Prostate gland (tissue), 2 donors: ENCODE data around the gene CKAP2.
"Not testable (repeated sequence)": the region's sequence is repeated elsewhere in the genome, so short reads cannot be mapped to it uniquely, and the experiment has no call there.

ENCODE experiments used
- CTCF ChIP-seq, 4 experiments: fragments of 200-600 bp in 2 of 4; fragments of 450-650 bp in 2 of 4; sonication (generic) in 2 of 4; IDR thresholded peaks; 1 replicate in 3 of 4; 2 replicates in 1 of 4; pipeline ENCODE4 v1.5.1; 2016 to 2019; ENCODE audit warnings: antibody characterized with exemption in 4 of 4, mild to moderate bottlenecking in 2 of 4, moderate library complexity in 2 of 4
- POLR2A ChIP-seq: fragments of 450-650 bp; IDR thresholded peaks from one replicate; pipeline ENCODE4 v1.6.1; 2016; ENCODE audit warnings: antibody characterized with exemption, mild to moderate bottlenecking

GRCh38 chr13:52505843-52506242, 50.6 kb downstream of the CKAP2 start:
- TF ChIP-seq CTCF (IDR thresholded peaks at IDR 0.05); POLR2A: not testable (repeated sequence)
